MM.1S (cell line): Measurements from ENCODE around the gene TTPAL.

Source experiments
- DNase-seq: peaks from one replicate; pipeline ENCODE4 v3.0.0-alpha.2; 2015
- H2AFZ ChIP-seq: fragments of 300-600 bp; sonication (generic); 2 replicates; pipeline ENCODE4 v1.6.0; 2016; ENCODE audit warnings: antibody characterized with exemption, low read length
- H3F3A ChIP-seq: fragments of 300-600 bp; sonication (generic); 2 replicates; pipeline ENCODE4 v1.6.1; 2016; ENCODE audit warnings: mild to moderate bottlenecking, antibody characterized with exemption, low read length, moderate library complexity, mixed read lengths; ENCODE audit not compliant: insufficient read depth
- H3K27ac ChIP-seq: fragments of 300-600 bp; sonication (generic); 2 replicates; pipeline ENCODE4 v1.5.1; 2016; ENCODE audit warnings: mild to moderate bottlenecking, low read length
- H3K27me3 ChIP-seq: fragments of 300-600 bp; sonication (generic); replicated peaks from 2 replicates; pipeline ENCODE4 v1.6.0; 2016; ENCODE audit warnings: low read length; ENCODE audit not compliant: insufficient read depth
- H3K36me3 ChIP-seq: fragments of 300-600 bp; sonication (generic); replicated peaks from 2 replicates; pipeline ENCODE4 v1.6.1; 2016; ENCODE audit warnings: mild to moderate bottlenecking, low read length, mixed read lengths; ENCODE audit not compliant: insufficient read depth
- H3K4me1 ChIP-seq: fragments of 300-600 bp; sonication (generic); 2 replicates; pipeline ENCODE4 v1.6.1; 2016; ENCODE audit warnings: low read length, mixed read lengths
- H3K4me2 ChIP-seq: fragments of 300-600 bp; sonication (generic); 2 replicates; pipeline ENCODE4 v1.6.0; 2016; ENCODE audit warnings: low read depth, low read length
- H3K4me3 ChIP-seq: fragments of 300-600 bp; sonication (generic); 2 replicates; pipeline ENCODE4 v1.5.1; 2016; ENCODE audit warnings: low read length, mixed read lengths
- H3K79me2 ChIP-seq: fragments of 300-600 bp; sonication (generic); 2 replicates; pipeline ENCODE4 v1.6.1; 2016; ENCODE audit warnings: mixed run types, low read length, mixed read lengths
- H3K9ac ChIP-seq: fragments of 300-600 bp; sonication (generic); 2 replicates; pipeline ENCODE4 v1.6.1; 2016; ENCODE audit warnings: low read length, mixed read lengths
- H3K9me2 ChIP-seq: fragments of 300-600 bp; sonication (generic); replicated peaks from 2 replicates; pipeline ENCODE4 v1.6.1; 2016; ENCODE audit warnings: mild to moderate bottlenecking, low read length, mixed read lengths; ENCODE audit not compliant: insufficient read depth
- H3K9me3 ChIP-seq: fragments of 300-600 bp; sonication (generic); replicated peaks from 2 replicates; pipeline ENCODE4 v1.6.1; 2016; ENCODE audit warnings: mild to moderate bottlenecking, low read length, mixed read lengths; ENCODE audit not compliant: insufficient read depth
- H4K20me1 ChIP-seq: fragments of 300-600 bp; sonication (generic); 2 replicates; pipeline ENCODE4 v1.6.1; 2016; ENCODE audit warnings: mild to moderate bottlenecking, low read length, moderate library complexity, mixed read lengths; ENCODE audit not compliant: insufficient read depth
- EZH2 ChIP-seq: fragments of 300-600 bp; sonication (generic); optimal IDR thresholded peaks from 2 replicates; pipeline ENCODE3; 2017; ENCODE audit warnings: low read depth, mild to moderate bottlenecking, antibody characterized with exemption, low read length, mixed read lengths
- EZH2phosphoT487 ChIP-seq: fragments of 300-600 bp; sonication (generic); IDR thresholded peaks from 2 replicates; pipeline ENCODE4 v1.6.1; 2018; ENCODE audit warnings: antibody characterized with exemption, low read length
- TF ChIP-seq, protein P1 (sequence below): fragments of 300-600 bp; sonication (generic); IDR thresholded peaks from 2 replicates; pipeline ENCODE4 v1.5.1; 2016; ENCODE audit warnings: antibody characterized with exemption, low read length, mixed read lengths

The TTPAL gene

DNA sequence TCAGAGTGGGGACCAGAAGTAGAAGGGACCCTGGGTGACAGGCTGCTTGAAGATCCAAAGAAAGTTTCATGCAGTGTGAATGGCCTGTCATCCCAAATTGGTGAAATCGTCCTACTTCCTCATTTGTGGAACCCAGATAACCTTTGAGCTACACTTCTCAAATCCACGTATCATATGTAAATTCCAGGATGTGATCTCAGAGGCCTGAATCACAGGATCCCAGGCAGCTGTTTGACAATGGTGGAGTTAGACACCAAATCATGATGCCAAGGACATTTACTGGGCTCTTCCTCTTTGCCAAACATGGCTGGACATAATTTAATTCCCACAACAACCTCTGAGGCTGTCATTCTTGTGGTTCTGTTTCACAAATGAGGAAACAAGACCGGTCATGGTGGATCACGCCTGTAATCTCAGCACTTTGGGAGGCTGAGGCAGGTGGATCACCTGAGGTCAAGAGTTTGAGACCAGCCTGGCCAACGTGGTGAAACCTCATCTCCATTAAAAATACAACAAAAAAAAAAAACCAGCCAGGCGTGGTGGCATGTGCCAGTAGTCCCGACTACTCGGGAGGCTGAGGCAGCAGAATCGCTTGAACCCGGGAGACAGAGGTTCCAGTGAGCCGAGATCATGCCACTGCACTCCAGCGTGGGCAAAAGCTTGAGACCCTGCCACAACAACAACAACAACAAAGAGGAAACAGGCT, 39.9 kb upstream of the TTPAL start:
- H2AFZ ChIP-seq: no peak overlapping the region

DNA sequence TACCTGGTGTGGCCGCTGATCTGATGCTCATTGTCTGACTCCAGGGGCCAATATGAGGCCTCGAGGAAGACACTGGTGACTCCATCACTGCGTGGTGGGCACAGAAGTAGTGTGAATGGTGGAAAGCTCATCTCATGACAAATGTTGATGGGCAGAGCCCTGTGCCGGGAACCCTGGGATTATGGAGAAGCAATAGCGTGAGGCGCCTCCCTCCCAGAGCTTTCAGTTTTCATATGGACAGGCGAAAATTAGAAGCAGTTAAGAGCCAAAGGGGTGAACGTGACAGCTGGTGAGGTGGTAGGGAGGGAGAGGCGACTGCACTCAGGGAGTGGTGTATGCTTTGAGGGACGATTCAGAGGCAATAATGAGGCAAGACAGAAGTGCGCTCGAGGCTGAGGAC, 39.3 kb upstream of the TTPAL start:
- H3K4me3 ChIP-seq: no peak overlapping the region
- H3K9ac ChIP-seq: no peak overlapping the region
- no peak overlapping the region for H3K27ac ChIP-seq
- H3K9me3 ChIP-seq: no peaks in the 10 kb centered on the region
- no peaks in the 10 kb centered on the region for H3K9me2 ChIP-seq
- no peaks in the 10 kb centered on the region for H3K36me3 ChIP-seq
- TF ChIP-seq EZH2phosphoT487 (no peak), EZH2 (no peak)
- TF ChIP-seq, protein P1, sequence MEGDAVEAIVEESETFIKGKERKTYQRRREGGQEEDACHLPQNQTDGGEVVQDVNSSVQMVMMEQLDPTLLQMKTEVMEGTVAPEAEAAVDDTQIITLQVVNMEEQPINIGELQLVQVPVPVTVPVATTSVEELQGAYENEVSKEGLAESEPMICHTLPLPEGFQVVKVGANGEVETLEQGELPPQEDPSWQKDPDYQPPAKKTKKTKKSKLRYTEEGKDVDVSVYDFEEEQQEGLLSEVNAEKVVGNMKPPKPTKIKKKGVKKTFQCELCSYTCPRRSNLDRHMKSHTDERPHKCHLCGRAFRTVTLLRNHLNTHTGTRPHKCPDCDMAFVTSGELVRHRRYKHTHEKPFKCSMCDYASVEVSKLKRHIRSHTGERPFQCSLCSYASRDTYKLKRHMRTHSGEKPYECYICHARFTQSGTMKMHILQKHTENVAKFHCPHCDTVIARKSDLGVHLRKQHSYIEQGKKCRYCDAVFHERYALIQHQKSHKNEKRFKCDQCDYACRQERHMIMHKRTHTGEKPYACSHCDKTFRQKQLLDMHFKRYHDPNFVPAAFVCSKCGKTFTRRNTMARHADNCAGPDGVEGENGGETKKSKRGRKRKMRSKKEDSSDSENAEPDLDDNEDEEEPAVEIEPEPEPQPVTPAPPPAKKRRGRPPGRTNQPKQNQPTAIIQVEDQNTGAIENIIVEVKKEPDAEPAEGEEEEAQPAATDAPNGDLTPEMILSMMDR: no peak
- H3K4me1 ChIP-seq: no peaks in the 10 kb centered on the region
- no peak for DNase-seq
- no peaks in the 10 kb centered on the region for H4K20me1 ChIP-seq
- no peak overlapping the region for H2AFZ ChIP-seq
- H3K27me3 ChIP-seq: peaks cover 7% of the 10 kb centered on the region; the same call in 1 of the 2 replicates
- H3K79me2 ChIP-seq: no peaks in the 10 kb centered on the region
- H3K4me2 ChIP-seq: no peak overlapping the region
- no peaks in the 10 kb centered on the region for H3F3A ChIP-seq

More for the DNA sequence above, 39.9 kb upstream of the TTPAL start:
- Histone ChIP-seq H3K4me1 (no peaks in the 10 kb centered on the region), H3K4me3 (no peak overlapping the region), H3F3A (no peaks in the 10 kb centered on the region), H3K9me3 (no peaks in the 10 kb centered on the region), H3K36me3 (no peaks in the 10 kb centered on the region), H3K9ac (no peak overlapping the region), H3K9me2 (no peaks in the 10 kb centered on the region), H4K20me1 (no peaks in the 10 kb centered on the region), H3K79me2 (no peaks in the 10 kb centered on the region), H3K4me2 (no peak overlapping the region), H3K27me3 (peaks cover 7% of the 10 kb centered on the region; the same call in 1 of the 2 replicates), H3K27ac (no peak overlapping the region)
- TF ChIP-seq EZH2phosphoT487 (no peak), EZH2 (no peak)
- TF ChIP-seq, protein P1: no peak
- DNase-seq: no peak

DNA sequence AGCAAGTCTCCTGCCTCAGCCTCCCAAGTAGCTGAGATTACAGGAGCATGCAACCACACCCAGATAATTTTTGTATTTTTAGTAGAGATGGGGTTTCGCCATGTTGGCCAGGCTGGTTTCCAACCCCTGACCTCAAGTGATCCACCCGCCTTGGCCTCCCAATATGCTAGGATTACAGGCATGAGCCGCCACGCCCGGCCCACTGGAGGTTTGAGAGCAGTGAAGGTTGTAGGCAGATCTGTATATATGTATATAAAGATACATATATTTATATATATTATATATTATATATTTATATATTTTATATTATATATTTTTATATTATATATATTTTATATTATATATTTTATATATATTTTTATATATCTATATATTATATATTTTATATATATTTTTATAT, 38.2 kb upstream of the TTPAL start:
- no peaks in the 10 kb centered on the region for H3K79me2 ChIP-seq
- H3K9me3 ChIP-seq: no peaks in the 10 kb centered on the region
- TF ChIP-seq EZH2 (no peak), EZH2phosphoT487 (no peak)
- TF ChIP-seq, protein P1: no peak
- peaks cover under 1% of the 10 kb centered on the region; the same call in 1 of the 2 replicates for H3K27me3 ChIP-seq
- no peaks in the 10 kb centered on the region for H3K36me3 ChIP-seq
- no peaks in the 10 kb centered on the region for H3F3A ChIP-seq
- no peak overlapping the region for H3K4me3 ChIP-seq
- H3K4me2 ChIP-seq: no peak overlapping the region
- H3K27ac ChIP-seq: no peak overlapping the region
- no peak overlapping the region for H2AFZ ChIP-seq
- no peaks in the 10 kb centered on the region for H4K20me1 ChIP-seq
- no peaks in the 10 kb centered on the region for H3K4me1 ChIP-seq
- H3K9me2 ChIP-seq: no peaks in the 10 kb centered on the region
- no peak for DNase-seq
- H3K9ac ChIP-seq: no peak overlapping the region
